Thymus (tissue), 11 donors: ENCODE data around the gene PIK3R1. TPM values are rescaled to one million over a fixed set of nuclear protein-coding genes. Genes with fewer than 3 reads are reported as not detected.

ENCODE experiments used
- DNase-seq, 9 donors: peaks; one replicate each; pipeline ENCODE4 v3.0.0-alpha.2; 2013; ENCODE audit warnings: low spot score in 9 of 9, low read depth in 6 of 9, missing footprints in 1 of 9
- H3K27ac ChIP-seq, 2 donors: one replicate each; pipeline ENCODE4 v1.5.1; 2013; ENCODE audit warnings: control low read depth in 1 of 2, low read depth in 1 of 2, low read length in 1 of 2, mild to moderate bottlenecking in 1 of 2, moderate library complexity in 1 of 2
- H3K27me3 ChIP-seq, 2 donors: one replicate each; pipeline ENCODE4 v1.5.1; 2013; ENCODE audit warnings: low read length in 1 of 2; ENCODE audit not compliant: control insufficient read depth in 2 of 2, insufficient read depth in 1 of 2
- H3K36me3 ChIP-seq, 2 donors: one replicate each; pipeline ENCODE4 v1.5.1; 2013; ENCODE audit warnings: low read length in 1 of 2, mild to moderate bottlenecking in 1 of 2, moderate library complexity in 1 of 2; ENCODE audit not compliant: control insufficient read depth in 2 of 2, insufficient read depth in 2 of 2
- H3K4me1 ChIP-seq, 2 donors: one replicate each; pipeline ENCODE4 v1.5.1; 2013; ENCODE audit warnings: low read length in 2 of 2; ENCODE audit not compliant: control insufficient read depth in 2 of 2, insufficient read depth in 2 of 2
- H3K4me3 ChIP-seq, 2 donors: one replicate each; pipeline ENCODE4 v1.5.1; 2013; ENCODE audit warnings: low read length in 2 of 2, control low read depth in 1 of 2, mild to moderate bottlenecking in 1 of 2
- H3K9me3 ChIP-seq, 2 donors: one replicate each; pipeline ENCODE4 v1.5.1; 2013; ENCODE audit warnings: low read length in 1 of 2, mild to moderate bottlenecking in 1 of 2; ENCODE audit not compliant: control insufficient read depth in 2 of 2, insufficient read depth in 1 of 2
- WGBS: extraction: QIAGEN DNeasy Blood & Tissue Kit; methylation state at CpG from one replicate; pipeline ENCODE4 v1.1.7; 2013; 5-methylcytosine and 5-hydroxymethylcytosine counted together
- polyA plus RNA-seq: library from polyadenylated mRNA; stranded (reverse); fragments of 200-250 nt; gene quantifications from one replicate; pipeline ENCODE4 v1.2.3, GENCODE V29; 2013
- total RNA-seq: library from RNA; stranded (reverse); fragments of 120-200 nt; gene quantifications from one replicate; pipeline ENCODE4 v1.2.4, GENCODE V29; 2013
- donor health status: healthy.

The PIK3R1 gene
- total and polyA plus RNA-seq, 2 donors = 33.7 to 61.8 TPM

DNA sequence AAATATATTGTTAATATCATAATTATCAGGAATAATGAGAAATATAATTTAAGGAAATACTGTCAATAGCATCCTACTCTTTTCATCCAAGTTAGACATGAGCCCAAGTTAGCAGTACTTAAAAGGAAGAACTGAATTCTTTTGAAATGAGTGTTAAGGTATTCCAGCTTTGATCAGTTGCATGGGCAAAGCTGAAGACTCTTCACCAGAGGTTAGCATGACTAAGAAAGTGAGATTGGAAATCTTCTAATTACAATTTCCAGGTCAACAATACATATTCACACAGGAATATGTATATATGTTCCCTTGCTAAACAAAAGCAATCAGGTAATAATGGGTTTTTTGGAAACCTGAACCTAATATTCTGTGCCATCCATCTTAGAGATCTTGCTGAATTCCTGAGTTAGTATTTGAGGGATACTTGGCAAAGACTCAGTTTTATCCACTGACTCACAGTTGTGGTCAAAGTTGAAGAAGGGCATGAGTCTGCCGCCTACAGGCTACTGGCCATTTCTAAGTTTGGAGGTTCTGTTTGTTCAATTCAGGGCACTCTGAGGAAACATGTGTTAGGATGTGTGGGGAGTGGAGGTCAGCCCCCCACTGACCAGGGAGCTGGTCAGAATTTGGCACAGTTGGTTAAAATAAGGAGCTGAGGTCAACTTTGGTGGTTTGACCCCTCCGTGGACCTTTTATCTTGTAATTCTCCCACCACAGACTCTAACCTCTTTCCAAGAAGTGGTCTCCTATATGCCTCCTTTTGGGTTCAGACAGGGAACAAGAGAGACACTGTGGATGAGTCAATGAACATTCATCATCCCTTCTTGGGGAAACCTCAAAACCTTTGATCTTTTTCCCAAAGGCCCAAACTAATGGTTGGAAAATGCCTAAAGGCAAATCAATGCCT, 118.3 kb downstream of the PIK3R1 start:
- WGBS = 95% methylated on average over 2 of the region's 2 CpGs

DNA sequence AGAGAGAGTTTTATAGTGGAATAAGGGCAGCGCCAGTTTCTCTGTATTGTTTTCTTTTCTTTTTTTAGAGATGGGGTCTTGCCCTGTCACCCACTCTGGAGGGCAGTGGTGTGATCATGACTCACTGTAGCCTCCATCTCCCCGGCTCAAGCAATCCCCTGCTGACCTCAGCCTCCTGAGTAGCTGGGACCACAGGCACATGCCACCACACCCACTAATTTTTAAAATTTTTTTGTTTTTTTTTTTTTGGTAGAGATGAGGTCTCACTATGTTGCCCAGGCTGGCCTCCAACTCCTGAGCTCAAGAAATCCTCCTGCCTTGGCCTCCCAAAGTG, 119.0 kb downstream of the PIK3R1 start:
- Histone ChIP-seq H3K36me3 (no peaks in the 10 kb centered on the region), H3K27ac (no peak overlapping the region), H3K4me1 (peaks cover 0 to 8% of the 10 kb centered on the region in 2 donors), H3K27me3 (no peaks in the 10 kb centered on the region), H3K4me3 (no peak overlapping the region), H3K9me3 (no peaks in the 10 kb centered on the region)
- WGBS = 94% methylated on average over 2 of the region's 2 CpGs
- DNase-seq = no peak

More for the DNA sequence above, 118.3 kb downstream of the PIK3R1 start:
- no peaks in the 10 kb centered on the region for H3K27me3 ChIP-seq
- no peak overlapping the region for H3K4me3 ChIP-seq
- DNase-seq = no peak
- H3K9me3 ChIP-seq = no peaks in the 10 kb centered on the region
- H3K4me1 ChIP-seq = peaks cover 0 to 8% of the 10 kb centered on the region in 2 donors
- H3K36me3 ChIP-seq = no peaks in the 10 kb centered on the region
- H3K27ac ChIP-seq = no peak overlapping the region

DNA sequence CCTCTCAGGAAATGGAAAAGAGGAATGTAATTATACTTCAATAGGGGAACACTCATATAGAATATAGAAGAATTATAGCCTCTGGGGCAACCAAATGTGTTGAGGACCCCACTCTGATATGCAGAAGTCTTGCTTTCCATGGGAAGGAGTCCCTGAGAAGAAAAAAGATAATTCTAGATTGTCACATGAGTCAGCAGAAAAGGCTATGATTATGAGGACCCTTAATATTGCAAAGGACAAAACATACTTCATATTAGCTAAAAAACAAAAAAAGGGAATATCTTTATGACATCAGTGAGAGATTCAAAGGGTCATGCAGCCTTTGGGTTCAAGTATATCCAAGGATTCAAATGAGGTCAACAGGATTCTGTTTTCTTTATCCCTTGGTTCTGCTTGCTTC, 119.5 kb downstream of the PIK3R1 start:
- Histone ChIP-seq H3K27ac (no peak overlapping the region), H3K36me3 (no peaks in the 10 kb centered on the region), H3K9me3 (no peaks in the 10 kb centered on the region), H3K27me3 (no peaks in the 10 kb centered on the region), H3K4me3 (no peak overlapping the region), H3K4me1 (peaks cover 0 to 8% of the 10 kb centered on the region in 2 donors)
- no peak for DNase-seq

DNA sequence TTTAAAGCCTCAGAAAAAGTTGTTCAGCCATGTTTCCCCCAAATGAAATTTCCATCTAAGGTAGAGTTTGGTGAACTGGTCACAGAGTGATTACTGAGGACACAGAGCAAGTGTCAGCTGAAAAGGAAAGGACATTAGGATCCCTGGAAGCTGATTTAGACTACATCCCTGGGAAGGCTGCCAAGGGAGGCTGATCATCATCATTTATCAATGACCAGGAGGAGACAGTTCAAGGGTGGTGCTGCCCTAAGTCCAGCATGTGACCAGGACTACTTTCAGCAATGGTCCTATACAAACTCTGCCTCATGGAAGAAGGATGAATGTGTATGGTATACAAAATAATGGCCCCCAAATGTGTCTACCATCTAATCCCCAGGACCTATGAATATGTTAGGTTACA, 120.6 kb downstream of the PIK3R1 start:
- Histone ChIP-seq H3K4me3 (no peak overlapping the region), H3K27ac (no peak overlapping the region), H3K9me3 (no peaks in the 10 kb centered on the region), H3K27me3 (no peaks in the 10 kb centered on the region), H3K36me3 (no peaks in the 10 kb centered on the region), H3K4me1 (peaks cover 0 to 8% of the 10 kb centered on the region in 2 donors)
- DNase-seq = no peak

DNA sequence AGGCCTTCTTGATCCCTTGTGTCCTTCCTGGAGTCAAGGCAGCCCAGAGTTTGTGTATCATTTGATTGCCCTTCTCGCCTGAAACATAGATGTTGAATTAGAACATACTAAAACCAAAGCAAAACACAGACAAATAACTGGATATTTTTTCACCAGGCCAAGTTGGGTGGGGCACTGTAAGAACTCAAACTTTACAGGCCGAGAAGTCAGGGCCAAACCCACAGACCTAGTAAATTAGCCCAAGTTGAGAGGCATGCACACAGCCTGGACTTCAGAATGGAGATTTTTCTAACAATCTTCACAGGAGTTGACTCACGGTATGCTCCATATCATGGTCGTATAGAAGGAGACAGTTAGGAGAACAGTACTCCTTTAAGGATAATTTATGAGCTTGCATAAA, 121.7 kb downstream of the PIK3R1 start:
- no peaks in the 10 kb centered on the region for H3K36me3 ChIP-seq
- H3K27ac ChIP-seq = no peak overlapping the region
- H3K4me3 ChIP-seq = no peak overlapping the region
- no peaks in the 10 kb centered on the region for H3K27me3 ChIP-seq
- no peaks in the 10 kb centered on the region for H3K9me3 ChIP-seq
- no peak for DNase-seq
- H3K4me1 ChIP-seq = peaks cover 0 to 5% of the 10 kb centered on the region in 2 donors
- 96% methylated on average over 4 of the region's 4 CpGs for WGBS

DNA sequence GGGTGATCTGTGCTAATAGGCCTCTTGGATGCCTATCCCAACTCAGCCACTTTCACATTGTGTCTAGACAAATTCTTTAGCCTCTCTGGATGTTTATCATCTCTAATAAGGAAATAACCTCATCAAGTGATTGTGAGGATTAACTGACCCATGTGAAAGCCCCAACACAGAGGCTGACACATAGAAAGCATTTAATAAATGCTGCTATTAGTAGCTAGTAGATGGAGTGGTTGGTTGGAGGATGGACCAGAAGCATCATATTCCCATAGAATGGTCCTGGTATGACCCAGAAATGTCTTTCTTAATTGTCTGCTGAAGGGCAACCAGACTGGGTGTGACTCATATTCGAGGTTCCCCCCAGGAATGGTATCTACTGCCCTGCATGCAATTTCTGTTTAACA, 124.4 kb downstream of the PIK3R1 start:
- Histone ChIP-seq H3K9me3 (no peaks in the 10 kb centered on the region), H3K36me3 (no peaks in the 10 kb centered on the region), H3K27me3 (no peaks in the 10 kb centered on the region), H3K4me1 (peaks cover 4 to 15% of the 10 kb centered on the region in 2 donors), H3K4me3 (no peak overlapping the region), H3K27ac (no peak overlapping the region)
- 90% methylated on average over 1 of the region's 1 CpG for WGBS
- DNase-seq = no peak

DNA sequence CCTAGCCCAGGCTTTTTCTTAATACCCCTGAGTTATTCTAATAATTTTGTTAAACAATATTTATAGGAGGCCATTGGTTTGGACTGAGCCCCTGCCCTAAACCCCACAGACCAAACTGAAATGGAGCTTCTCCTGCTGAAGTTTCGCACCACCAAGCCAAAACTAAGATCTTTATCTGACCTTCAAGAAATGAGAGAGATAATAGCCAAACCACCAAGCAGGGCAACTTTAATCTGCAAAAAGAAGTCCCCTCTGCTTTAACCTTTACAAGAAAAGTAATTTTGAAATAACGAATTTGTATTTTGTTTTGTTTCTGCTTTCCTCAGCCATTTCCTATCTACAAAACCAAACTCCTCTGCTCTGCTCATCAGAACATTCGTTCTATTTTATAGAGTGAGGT, 125.5 kb downstream of the PIK3R1 start:
- Histone ChIP-seq H3K27me3 (no peaks in the 10 kb centered on the region), H3K27ac (no peak overlapping the region), H3K36me3 (no peaks in the 10 kb centered on the region), H3K4me3 (no peak overlapping the region), H3K9me3 (no peaks in the 10 kb centered on the region), H3K4me1 (peaks cover 4 to 17% of the 10 kb centered on the region in 2 donors)
- DNase-seq = no peak
- 94% methylated on average over 3 of the region's 3 CpGs for WGBS

DNA sequence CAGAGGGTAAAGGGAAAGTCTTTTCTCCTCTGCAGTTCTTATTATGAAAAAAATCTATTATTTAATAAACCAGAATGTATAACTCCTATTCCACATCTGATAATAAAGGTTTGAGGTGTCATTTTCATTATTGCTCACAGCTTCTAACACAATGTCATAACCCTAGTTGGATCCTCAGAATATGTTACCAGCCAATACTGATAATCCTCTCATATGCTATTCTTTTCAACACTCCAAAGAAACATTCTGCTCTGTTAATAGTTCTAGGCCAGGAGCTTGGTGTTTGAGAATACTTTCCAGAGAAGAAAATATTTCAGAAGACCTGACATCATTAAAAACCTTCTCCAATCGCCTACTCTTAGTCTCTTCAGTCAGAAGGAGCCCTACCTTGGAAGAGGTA, 127.1 kb downstream of the PIK3R1 start:
- 95% methylated on average over 1 of the region's 1 CpG for WGBS
- no peaks in the 10 kb centered on the region for H3K27me3 ChIP-seq
- no peak for DNase-seq
- H3K36me3 ChIP-seq = no peaks in the 10 kb centered on the region
- peaks cover 4 to 17% of the 10 kb centered on the region in 2 donors for H3K4me1 ChIP-seq
- H3K9me3 ChIP-seq = no peaks in the 10 kb centered on the region
- no peak overlapping the region for H3K27ac ChIP-seq
- H3K4me3 ChIP-seq = no peak overlapping the region

DNA sequence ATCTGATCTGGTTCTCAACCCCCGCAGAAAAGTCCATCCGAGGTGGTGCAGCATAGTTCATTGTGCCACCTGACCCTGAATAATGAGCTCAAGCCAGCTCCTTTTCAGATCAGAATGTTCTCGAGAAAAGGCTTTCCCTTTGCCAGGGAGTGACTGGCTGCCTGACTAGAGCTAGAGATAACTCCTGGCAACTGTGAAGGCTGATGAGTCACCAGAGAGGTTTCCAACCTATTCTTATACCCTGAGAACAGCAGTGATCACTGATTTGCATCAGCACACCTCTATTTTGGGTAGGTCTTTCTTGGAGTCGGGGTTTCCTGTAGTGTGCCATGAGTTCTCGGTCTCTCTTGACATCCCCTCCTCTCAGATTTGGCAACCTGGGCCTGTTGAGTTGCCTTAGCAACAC, 127.9 kb downstream of the PIK3R1 start:
- no peak for DNase-seq
- Histone ChIP-seq H3K4me3 (no peak overlapping the region), H3K27ac (no peak overlapping the region), H3K36me3 (no peaks in the 10 kb centered on the region), H3K27me3 (no peaks in the 10 kb centered on the region), H3K4me1 (peaks cover 4 to 12% of the 10 kb centered on the region in 2 donors), H3K9me3 (peaks cover 0 to 2% of the 10 kb centered on the region in 2 donors)
- WGBS = 97% methylated on average over 5 of the region's 5 CpGs
